ENCODE measurements around the gene GABRG1.

The GABRG1 gene

GRCh38 chr4:46123913-46124755 is at the start of gene GABRG1:
Gene GABRG1, minus strand, starts transcription at chr4:46124054. Its CDS starts 141 bp downstream, at chr4:46123913.
- no peak for DNase-seq

DNA sequence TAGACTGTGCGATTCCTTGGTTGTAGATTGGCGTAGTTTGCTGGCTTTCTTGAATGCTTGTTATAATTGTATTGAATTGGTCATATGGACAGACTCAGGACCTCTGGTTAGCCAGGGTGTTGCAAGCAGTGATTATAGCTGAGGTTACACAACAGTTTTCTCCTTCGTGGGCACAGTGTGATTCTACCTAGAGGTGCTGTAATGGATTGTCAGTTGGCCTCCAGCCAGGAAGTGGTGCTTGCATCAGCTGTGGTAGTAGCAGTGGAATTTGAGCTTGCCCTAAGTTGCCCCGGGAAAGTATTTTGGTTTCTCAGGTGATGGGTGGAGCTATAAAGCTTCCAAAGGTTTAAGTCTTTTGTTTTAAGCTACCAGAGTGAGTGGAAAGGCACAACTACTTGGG is 23.1 kb upstream of the GABRG1 start:
- DNase-seq: no peak

DNA sequence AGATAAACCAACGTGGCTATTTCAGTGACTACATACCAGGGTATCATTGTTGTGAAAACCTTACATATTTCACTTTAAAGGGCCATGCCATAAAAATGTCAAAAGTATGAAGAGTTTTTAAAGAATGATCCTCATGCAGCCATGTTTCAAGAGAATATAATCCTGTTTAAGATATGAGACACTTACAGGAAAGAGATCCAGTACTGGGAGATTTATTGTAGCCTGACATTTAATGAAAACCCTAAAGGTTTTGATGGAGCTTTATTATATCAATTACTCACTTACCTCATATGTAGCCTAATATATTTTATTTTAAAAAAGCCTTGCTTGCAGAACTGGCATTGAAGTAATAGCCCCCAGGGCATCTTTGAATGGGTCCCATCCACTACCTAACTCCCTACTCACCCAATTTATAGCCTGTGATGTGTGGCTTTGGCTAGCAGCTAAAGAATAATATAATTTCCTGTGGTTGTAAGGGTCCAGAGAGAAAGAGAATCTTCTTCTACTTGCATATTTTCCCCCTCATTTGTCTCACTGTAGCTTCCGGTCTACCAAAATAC is 7.7 kb upstream of the GABRG1 start:
- no peak for DNase-seq

DNA sequence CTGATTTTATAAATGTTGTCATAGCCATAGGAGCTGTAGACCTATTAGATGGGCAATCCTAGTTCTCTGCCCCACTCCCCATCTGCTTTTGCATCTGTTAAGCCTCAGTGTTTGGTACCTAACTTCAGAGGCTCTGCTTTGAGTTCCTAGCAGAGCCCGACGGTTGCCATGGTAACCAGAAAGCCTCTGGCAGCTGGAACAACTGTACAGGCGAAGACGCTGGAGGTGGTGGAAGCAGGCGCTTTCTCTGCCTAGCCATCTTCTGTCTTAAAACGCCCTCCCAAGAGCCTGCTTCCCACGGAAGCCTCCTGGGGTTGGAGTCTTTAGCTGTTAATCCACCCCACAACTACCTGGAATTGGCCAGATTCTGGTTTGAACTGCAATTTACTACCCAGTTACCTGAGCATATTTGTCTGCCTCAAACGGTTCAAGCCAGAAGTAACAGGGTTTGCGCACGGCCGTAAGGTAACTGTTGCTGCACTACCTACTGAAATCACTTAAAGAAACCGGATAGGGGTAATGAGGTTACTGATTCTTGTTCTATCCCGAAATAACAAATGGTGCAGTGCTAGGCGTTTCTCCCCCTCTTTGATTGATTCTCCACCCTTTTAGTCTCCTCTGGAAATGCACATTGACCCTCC is 1.0 kb upstream of the GABRG1 start:
- no peak for DNase-seq

- no peak for DNase-seq
These were observed 42.2 kb downstream of the GABRG1 start for GRCh38 chr4:46081674-46082073.

- no peak for DNase-seq
These were observed 42.6 kb downstream of the GABRG1 start for GRCh38 chr4:46081248-46081647.

DNA sequence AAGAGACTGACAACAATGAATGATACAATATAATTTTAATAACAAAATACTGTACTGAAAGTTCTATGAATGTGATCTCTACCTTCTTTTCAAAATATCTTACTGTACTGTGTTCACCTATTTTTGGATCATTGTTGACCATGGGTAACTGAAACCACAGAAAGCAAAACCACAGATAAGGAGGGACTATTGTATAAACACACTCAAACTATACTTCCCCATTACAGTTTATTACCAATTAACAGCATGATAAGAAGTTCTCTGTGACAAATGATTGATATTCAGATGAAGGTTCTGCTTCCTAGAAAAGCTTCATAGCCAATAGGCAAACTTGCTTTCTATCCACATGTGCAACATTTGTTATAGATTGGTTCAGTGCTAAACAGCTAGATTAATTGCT is 50.1 kb downstream of the GABRG1 start:
- no peak for DNase-seq

GRCh38 chr4:46051392-46051791 is 72.5 kb downstream of the GABRG1 start:
- no peak for DNase-seq

- no peak for DNase-seq
These were observed 91.8 kb downstream of the GABRG1 start for GRCh38 chr4:46032056-46032455.

GRCh38 chr4:46016306-46016705 is 107.5 kb downstream of the GABRG1 start:
- no peak for DNase-seq

GRCh38 chr4:45992728-45993127 is 131.1 kb downstream of the GABRG1 start:
- no peak for DNase-seq

DNA sequence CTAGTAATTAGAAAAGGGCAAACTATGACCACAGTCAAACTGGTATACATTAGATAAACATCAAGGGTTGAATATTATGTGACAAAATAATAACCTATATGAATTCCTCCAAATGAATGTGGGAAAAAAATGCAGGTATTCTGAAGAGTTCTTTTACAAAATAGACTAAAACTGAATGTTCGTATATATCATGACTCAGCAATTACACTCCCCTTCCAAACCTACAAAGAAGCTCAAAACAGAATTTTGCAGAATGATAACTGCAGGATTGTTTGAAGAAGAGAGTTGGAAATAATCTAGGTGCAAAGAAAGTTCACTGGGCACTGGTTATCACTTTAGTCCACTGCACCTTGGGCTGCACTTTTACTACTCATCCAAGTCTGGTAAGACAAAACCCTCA is 134.1 kb downstream of the GABRG1 start:
- DNase-seq: no peak

GRCh38 chr4:45987858-45988257 is 136.0 kb downstream of the GABRG1 start:
- no peak for DNase-seq

All from DMS79 (cell line).